ENCODE results near the gene TEX26. TPM values are rescaled to one million over a fixed set of nuclear protein-coding genes. Genes with fewer than 3 reads are reported as not detected.

The TEX26 gene
- total and polyA plus RNA-seq, 10 of the 15 experiments (the other 5 are each of a cell fraction or from before 2014, with no cell fraction given): not detected

- TF ChIP-seq PKNOX1 (IDR thresholded peaks at IDR 0.05) (no peak), RUNX3 (IDR thresholded peaks at IDR 0.05; ENCODE audit: low read length) (no peak), ZNF217 (IDR thresholded peaks at IDR 0.05) (no peak), ZBTB33 (IDR thresholded peaks at IDR 0.05) (no peak), LARP7 (IDR thresholded peaks at IDR 0.05) (no peak), ZBTB11 (CRISPR knock-in tag; IDR thresholded peaks at IDR 0.05) (no peak), TCF12 (IDR thresholded peaks at IDR 0.05; ENCODE audit: low read depth, low read length) (no peak)
Observed at GRCh38 chr13:31000889-31001288, 68.4 kb downstream of the TEX26 start (continued).

Measured in GM12878 (cell line).